Astrocyte of the cerebellum (primary cell): ENCODE data around the gene RGS4.
A peak's percentile ranks its signal among the peaks of the same experiment; 100 is the strongest.

Source experiments
- DNase-seq: peaks from one replicate; pipeline ENCODE4 v3.0.0-alpha.2; 2011; ENCODE audit warnings: low read depth
- H3K4me3 ChIP-seq: 2 replicates; pipeline ENCODE4 v1.5.1; 2011; ENCODE audit warnings: mild to moderate bottlenecking, low read depth, low read length, moderate library complexity
- in situ Hi-C: cut with HindIII; loops from 2 replicates; pipeline ENCODE4 v1.10.0; 2017; ENCODE audit warnings: low sequenced_read_pairs
- TF ChIP-seq, protein P1 (sequence below): IDR thresholded peaks from 2 replicates; pipeline ENCODE4 v1.5.1; 2012; ENCODE audit warnings: low read length, low read depth, moderate library complexity, mild to moderate bottlenecking; ENCODE audit errors: missing control alignments

The RGS4 gene

DNA sequence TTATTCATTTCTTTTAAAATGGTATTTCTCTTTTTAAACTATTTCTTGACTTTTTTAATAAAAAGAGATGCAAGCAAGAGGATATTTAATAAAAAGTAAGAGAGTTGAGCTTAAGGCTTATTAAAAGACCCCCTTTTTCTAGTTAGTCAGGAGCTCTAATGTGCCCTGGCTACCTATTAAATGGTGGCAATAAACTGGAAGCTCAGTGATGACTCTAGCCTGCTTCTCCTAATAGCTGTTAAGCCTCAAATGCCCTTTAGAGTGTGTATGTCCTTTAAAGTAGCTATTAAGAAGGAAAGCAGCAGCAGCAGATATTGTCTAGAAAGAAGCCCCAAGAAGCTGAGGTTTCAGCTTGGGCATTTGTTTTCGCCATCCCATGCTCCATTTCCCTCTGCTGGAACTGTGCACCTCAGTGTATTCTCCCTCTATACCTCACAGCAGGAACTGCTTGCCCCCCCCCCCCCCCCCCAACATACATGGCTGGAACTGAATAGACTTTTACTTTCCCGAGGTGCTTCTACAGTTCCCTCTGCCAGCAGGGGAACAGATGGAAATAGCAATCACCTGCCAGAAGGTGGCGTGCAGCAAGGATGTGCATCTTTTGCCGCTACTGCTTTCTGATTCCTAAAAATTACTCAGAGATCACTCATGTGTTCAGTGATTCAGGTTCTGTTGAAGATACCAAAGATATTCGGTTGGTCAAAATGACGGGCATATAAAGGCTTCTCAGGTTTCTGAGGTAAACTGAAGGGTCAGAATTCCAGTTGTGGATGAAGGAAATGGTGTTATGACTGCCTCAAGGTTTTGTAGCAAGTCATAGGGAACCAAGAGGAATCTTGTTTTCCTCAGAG, 2.5 kb downstream of the RGS4 start:
- in situ Hi-C loops, result loop anchor here (5.0 to 10.0 kb wide), 4 partner anchors 106 to 243 kb away; partner anchors contain the start of gene CCDC190
- peak; percentile 83 for DNase-seq
- TF ChIP-seq, protein P1, sequence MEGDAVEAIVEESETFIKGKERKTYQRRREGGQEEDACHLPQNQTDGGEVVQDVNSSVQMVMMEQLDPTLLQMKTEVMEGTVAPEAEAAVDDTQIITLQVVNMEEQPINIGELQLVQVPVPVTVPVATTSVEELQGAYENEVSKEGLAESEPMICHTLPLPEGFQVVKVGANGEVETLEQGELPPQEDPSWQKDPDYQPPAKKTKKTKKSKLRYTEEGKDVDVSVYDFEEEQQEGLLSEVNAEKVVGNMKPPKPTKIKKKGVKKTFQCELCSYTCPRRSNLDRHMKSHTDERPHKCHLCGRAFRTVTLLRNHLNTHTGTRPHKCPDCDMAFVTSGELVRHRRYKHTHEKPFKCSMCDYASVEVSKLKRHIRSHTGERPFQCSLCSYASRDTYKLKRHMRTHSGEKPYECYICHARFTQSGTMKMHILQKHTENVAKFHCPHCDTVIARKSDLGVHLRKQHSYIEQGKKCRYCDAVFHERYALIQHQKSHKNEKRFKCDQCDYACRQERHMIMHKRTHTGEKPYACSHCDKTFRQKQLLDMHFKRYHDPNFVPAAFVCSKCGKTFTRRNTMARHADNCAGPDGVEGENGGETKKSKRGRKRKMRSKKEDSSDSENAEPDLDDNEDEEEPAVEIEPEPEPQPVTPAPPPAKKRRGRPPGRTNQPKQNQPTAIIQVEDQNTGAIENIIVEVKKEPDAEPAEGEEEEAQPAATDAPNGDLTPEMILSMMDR, result peak; percentile 78

DNA sequence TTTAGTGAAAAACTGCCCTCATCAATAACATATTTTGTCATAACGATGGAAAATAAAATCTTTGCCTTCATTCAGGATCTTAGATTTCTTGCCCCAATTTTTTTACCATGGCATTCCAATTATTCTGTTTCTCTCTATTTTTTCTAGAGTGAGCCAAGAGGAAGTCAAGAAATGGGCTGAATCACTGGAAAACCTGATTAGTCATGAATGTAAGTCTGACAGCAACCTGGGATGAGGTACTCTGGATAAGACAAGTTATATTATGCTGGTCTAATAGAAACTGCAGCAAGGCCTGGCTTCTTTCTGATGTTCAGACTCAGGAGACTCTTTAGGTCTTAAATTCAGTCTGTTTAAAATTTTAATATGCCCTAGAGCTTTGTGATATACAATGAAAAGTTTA, 3.5 kb downstream of the RGS4 start:
- in situ Hi-C loops, result loop anchor here (5.0 to 10.0 kb wide), 4 partner anchors 105 to 242 kb away; partner anchors contain the start of gene CCDC190
- TF ChIP-seq, protein P1, result no peak
- H3K4me3 ChIP-seq, result peak overlapping the region; percentile 63
- no peak for DNase-seq

More for the DNA sequence above, 2.5 kb downstream of the RGS4 start:
- H3K4me3 ChIP-seq, result peak overlapping the region; percentile 63

DNA sequence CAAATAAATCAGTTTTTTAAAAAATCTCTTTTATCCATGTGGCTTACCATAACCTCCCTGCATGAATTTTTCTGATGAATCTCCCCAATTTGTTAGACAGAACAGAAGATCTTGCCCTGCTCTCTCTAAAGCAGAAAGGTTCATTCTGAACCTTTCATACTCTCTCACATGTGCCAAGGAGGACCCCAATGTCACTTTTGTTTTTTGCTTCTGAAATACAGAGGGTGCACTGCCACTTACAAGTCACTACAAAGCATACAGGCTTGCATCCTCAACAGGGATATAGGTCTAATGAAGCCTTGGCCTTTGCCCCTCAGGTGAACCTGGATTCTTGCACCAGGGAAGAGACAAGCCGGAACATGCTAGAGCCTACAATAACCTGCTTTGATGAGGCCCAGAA, 4.8 kb downstream of the RGS4 start:
- in situ Hi-C loops, result loop anchor here (5.0 to 10.0 kb wide), 4 partner anchors 103 to 241 kb away; partner anchors contain the start of gene CCDC190
- no peak overlapping the region for H3K4me3 ChIP-seq
- TF ChIP-seq, protein P1, result no peak
- DNase-seq, result no peak

DNA sequence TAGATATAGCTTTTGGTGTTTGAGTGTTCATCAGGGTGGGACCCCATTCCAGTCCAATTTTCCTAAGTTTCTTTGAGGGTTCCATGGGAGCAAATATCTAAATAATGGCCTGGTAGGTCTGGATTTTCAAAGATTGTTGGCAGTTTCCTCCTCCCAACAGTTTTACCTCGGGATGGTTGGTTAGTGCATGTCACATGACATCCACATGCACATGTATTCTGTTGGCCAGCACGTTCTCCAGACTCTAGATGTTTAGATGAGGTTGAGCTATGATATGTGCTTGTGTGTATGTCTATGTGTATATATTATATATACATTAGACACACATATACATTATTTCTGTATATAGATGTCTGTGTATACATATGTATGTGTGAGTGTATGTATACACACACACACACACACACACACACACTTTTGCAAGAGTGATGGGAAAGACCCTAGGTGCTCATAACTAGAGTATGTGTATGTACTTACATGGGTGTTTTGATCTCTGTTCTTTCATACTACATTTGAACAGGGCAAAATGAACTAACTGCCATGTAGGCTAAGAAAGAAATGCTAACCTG, 5.6 kb downstream of the RGS4 start:
- no peak overlapping the region for H3K4me3 ChIP-seq
- in situ Hi-C loops, result loop anchor here (5.0 to 10.0 kb wide), 4 partner anchors 103 to 240 kb away; partner anchors contain the start of gene CCDC190
- no peak for DNase-seq
- TF ChIP-seq, protein P1, result no peak

DNA sequence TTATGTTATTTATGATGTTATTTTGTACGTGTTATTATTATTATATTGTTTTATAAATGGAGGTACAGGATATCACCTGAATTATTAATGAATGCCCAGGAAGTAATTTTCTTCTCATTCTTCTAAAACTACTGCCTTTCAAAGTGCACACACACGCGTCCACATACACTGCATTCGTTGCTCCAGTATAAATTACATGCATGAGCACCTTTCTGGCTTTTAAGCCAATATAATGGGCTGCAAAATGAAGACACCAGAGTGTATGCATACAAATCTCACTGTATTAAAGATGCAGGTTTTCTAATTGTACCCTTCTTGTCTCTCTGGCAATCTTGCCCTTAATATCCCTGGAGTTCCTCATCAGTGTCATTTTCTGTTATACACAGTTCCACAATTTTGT, 6.9 kb downstream of the RGS4 start:
- no peak overlapping the region for H3K4me3 ChIP-seq
- TF ChIP-seq, protein P1, result no peak
- DNase-seq, result no peak
- in situ Hi-C loops, result loop anchor here (10.0 kb wide), 1 partner anchor 239 kb away; no protein-coding TSS in a partner anchor

DNA sequence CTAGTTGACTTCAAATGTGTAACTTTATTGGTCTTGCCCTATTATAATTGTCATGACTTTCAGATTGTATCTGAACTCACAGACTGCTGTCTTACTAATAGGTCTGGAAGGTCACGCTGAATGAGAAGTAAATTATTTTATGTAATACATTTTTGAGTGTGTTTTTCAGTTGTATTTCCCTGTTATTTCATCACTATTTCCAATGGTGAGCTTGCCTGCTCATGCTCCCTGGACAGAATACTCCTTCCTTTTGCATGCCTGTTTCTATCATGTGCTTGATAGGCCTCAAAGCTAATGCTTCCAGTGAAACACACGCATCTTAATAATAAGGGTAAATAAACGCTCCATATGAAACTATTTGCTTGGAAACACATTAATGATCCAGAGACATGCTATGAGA, 7.3 kb downstream of the RGS4 start:
- no peak overlapping the region for H3K4me3 ChIP-seq
- in situ Hi-C loops, result loop anchor here (10.0 kb wide), 1 partner anchor 238 kb away; no protein-coding TSS in a partner anchor
- TF ChIP-seq, protein P1, result no peak
- no peak for DNase-seq
